ENCODE results near the gene DCAF4L1.

GRCh38 chr4:41934514-41934900 lies 47.0 kb upstream of the DCAF4L1 start:
- TF ChIP-seq CTCF (conservative IDR thresholded peaks at IDR 0.05): no peak
- TF ChIP-seq ZFX (IDR thresholded peaks at IDR 0.05): no peak
